ENCODE data around the gene REG4. TPM values are rescaled to one million over a fixed set of nuclear protein-coding genes. Genes with fewer than 3 reads are reported as not detected.

The REG4 gene
- total and polyA plus RNA-seq, 2 donors (not counting 1 experiment from before 2014, with no cell fraction given), result not detected

DNA sequence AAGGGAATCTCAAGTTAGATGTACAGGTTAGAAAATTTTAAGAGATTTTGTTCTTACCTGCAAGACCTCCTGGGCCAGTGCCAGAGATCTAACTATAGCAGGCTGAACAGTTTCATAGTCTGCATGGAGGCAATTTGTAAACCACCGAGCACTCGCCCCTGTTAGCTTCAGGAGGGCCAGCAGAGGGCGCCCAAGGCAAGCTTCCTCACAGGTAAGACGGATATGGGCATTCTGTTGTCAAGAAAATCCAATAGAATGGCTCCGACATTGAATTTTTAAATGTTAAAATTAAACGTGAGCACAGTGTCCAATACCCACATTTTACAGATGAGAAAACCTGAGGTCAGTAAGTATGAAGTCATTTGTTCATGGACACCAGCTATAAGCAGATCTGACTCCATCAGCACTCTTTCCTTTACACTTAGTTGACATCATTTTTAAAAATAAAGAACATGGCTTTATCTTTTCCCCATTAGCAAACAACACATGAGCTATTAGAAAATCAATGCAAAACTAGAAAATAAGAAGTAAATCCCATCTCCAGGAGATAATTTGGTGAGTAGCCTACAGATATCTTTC is 2.2 kb downstream of the REG4 start:
- H3K27ac ChIP-seq (ENCODE audit: insufficient read depth, low read length), result no peak overlapping the region
- H3K79me2 ChIP-seq (ENCODE audit: control insufficient read depth, insufficient read depth, low read length), result no peaks in the 10 kb centered on the region
- H3K27me3 ChIP-seq (ENCODE audit: control insufficient read depth, insufficient read depth, low read length), result peaks cover 14% of the 10 kb centered on the region
- no peak overlapping the region for H3K4me2 ChIP-seq (ENCODE audit: extremely low read depth, insufficient read depth, low read length)
- H3K9me3 ChIP-seq (ENCODE audit: control insufficient read depth, insufficient read depth, low read depth, low read length), result no peaks in the 10 kb centered on the region
- no peak overlapping the region for H3K9ac ChIP-seq (ENCODE audit: insufficient read depth, low read length)
- DNase-seq (ENCODE audit: low read depth in 2 of 2), result peak; percentile 57 to 74
- H3K36me3 ChIP-seq (ENCODE audit: control insufficient read depth, insufficient read depth, low read length), result no peaks in the 10 kb centered on the region
- peak; percentile 90 to 95 for TF ChIP-seq CTCF (conservative IDR thresholded peaks at IDR 0.05 in 1 of 2, IDR thresholded peaks at IDR 0.05 in 1 of 2; ENCODE audit: low read depth in 1 of 2, low read length in 2 of 2)
- TF ChIP-seq EZH2 (IDR thresholded peaks at IDR 0.05; ENCODE audit: low read length, missing control alignments), result peak; percentile 31
- no peaks in the 10 kb centered on the region for H4K20me1 ChIP-seq (ENCODE audit: control insufficient read depth, extremely low read depth, insufficient read depth, low read length)
- no peaks in the 10 kb centered on the region for H3K4me1 ChIP-seq (ENCODE audit: control insufficient read depth, extremely low read depth, insufficient read depth, low read length)
- H2AFZ ChIP-seq (ENCODE audit: low read length), result no peak overlapping the region
- H3K4me3 ChIP-seq (replicated peaks in 1 of 4; ENCODE audit: control extremely low read depth in 1 of 4, insufficient read depth in 1 of 4, low read depth in 3 of 4, low read length in 4 of 4), result no peak overlapping the region

DNA sequence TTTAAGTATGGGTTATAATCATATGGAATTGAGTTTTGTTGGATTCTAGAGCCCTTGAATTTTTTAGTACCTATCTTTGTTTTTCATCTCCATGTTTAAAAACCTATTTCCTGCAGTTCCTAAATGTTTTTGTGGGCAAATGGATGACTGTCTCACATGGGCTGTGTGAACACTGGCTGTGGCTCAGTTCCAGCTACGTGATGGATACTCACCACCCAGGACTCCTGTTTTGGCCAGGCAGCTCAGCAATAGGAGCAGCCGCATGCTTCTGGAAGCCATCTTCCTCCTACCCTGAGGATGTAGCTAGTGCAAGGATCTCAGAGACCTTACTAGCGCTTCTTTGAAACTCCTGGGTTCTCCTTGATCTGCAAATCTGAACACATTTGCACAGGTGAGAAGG is 2.8 kb downstream of the REG4 start:
- no peak overlapping the region for H2AFZ ChIP-seq (ENCODE audit: low read length)
- peaks cover 18% of the 10 kb centered on the region for H3K27me3 ChIP-seq (ENCODE audit: control insufficient read depth, insufficient read depth, low read length)
- no peaks in the 10 kb centered on the region for H3K36me3 ChIP-seq (ENCODE audit: control insufficient read depth, insufficient read depth, low read length)
- H3K4me2 ChIP-seq (ENCODE audit: extremely low read depth, insufficient read depth, low read length), result no peak overlapping the region
- no peak overlapping the region for H3K9ac ChIP-seq (ENCODE audit: insufficient read depth, low read length)
- no peak overlapping the region for H3K27ac ChIP-seq (ENCODE audit: insufficient read depth, low read length)
- no peaks in the 10 kb centered on the region for H3K9me3 ChIP-seq (ENCODE audit: control insufficient read depth, insufficient read depth, low read depth, low read length)
- no peaks in the 10 kb centered on the region for H4K20me1 ChIP-seq (ENCODE audit: control insufficient read depth, extremely low read depth, insufficient read depth, low read length)
- peak in 1 of 2 donors; percentile 36 for DNase-seq (ENCODE audit: low read depth in 2 of 2)
- H3K4me1 ChIP-seq (ENCODE audit: control insufficient read depth, extremely low read depth, insufficient read depth, low read length), result no peaks in the 10 kb centered on the region
- TF ChIP-seq CTCF (conservative IDR thresholded peaks at IDR 0.05 in 1 of 2, IDR thresholded peaks at IDR 0.05 in 1 of 2; ENCODE audit: low read depth in 1 of 2, low read length in 2 of 2) (no peak), EZH2 (IDR thresholded peaks at IDR 0.05; ENCODE audit: low read length, missing control alignments) (no peak)
- no peaks in the 10 kb centered on the region for H3K79me2 ChIP-seq (ENCODE audit: control insufficient read depth, insufficient read depth, low read length)
- H3K4me3 ChIP-seq (replicated peaks in 1 of 4; ENCODE audit: control extremely low read depth in 1 of 4, insufficient read depth in 1 of 4, low read depth in 3 of 4, low read length in 4 of 4), result no peak overlapping the region

GRCh38 chr1:119806489-119806888 is 4.8 kb downstream of the REG4 start:
- H2AFZ ChIP-seq (ENCODE audit: low read length), result no peak overlapping the region
- no peak overlapping the region for H3K4me3 ChIP-seq (replicated peaks in 1 of 4; ENCODE audit: control extremely low read depth in 1 of 4, insufficient read depth in 1 of 4, low read depth in 3 of 4, low read length in 4 of 4)
- no peaks in the 10 kb centered on the region for H3K9me3 ChIP-seq (ENCODE audit: control insufficient read depth, insufficient read depth, low read depth, low read length)
- H3K27ac ChIP-seq (ENCODE audit: insufficient read depth, low read length), result no peak overlapping the region
- peaks cover 18% of the 10 kb centered on the region for H3K27me3 ChIP-seq (ENCODE audit: control insufficient read depth, insufficient read depth, low read length)
- DNase-seq (ENCODE audit: low read depth in 2 of 2), result no peak
- H3K9ac ChIP-seq (ENCODE audit: insufficient read depth, low read length), result no peak overlapping the region
- no peaks in the 10 kb centered on the region for H3K36me3 ChIP-seq (ENCODE audit: control insufficient read depth, insufficient read depth, low read length)
- no peaks in the 10 kb centered on the region for H3K79me2 ChIP-seq (ENCODE audit: control insufficient read depth, insufficient read depth, low read length)
- no peaks in the 10 kb centered on the region for H4K20me1 ChIP-seq (ENCODE audit: control insufficient read depth, extremely low read depth, insufficient read depth, low read length)
- TF ChIP-seq CTCF (conservative IDR thresholded peaks at IDR 0.05 in 1 of 2, IDR thresholded peaks at IDR 0.05 in 1 of 2; ENCODE audit: low read depth in 1 of 2, low read length in 2 of 2), result no peak
- no peak for TF ChIP-seq EZH2 (IDR thresholded peaks at IDR 0.05; ENCODE audit: low read length, missing control alignments)
- no peak overlapping the region for H3K4me2 ChIP-seq (ENCODE audit: extremely low read depth, insufficient read depth, low read length)
- no peaks in the 10 kb centered on the region for H3K4me1 ChIP-seq (ENCODE audit: control insufficient read depth, extremely low read depth, insufficient read depth, low read length)

All from fibroblast of lung (primary cell).